Smooth muscle cell (in vitro differentiated cells): ENCODE results near the gene UGGT2. TPM values are rescaled to one million over a fixed set of nuclear protein-coding genes. Genes with fewer than 3 reads are reported as not detected.
A peak's percentile ranks its signal among the peaks of the same experiment; 100 is the strongest.

Source experiments
- DNase-seq: peaks from one replicate; lab custom pipeline; 2025; ENCODE audit not compliant: unreplicated experiment; lab: John Stamatoyannopoulos, UW
- H2AFZ ChIP-seq: fragments of 200-600 bp; sonication (generic); 2 replicates; pipeline ENCODE4 v1.6.0; 2016; ENCODE audit warnings: antibody characterized with exemption, low read depth, mild to moderate bottlenecking
- H3F3A ChIP-seq: fragments of 200-600 bp; sonication (generic); 2 replicates; pipeline ENCODE4 v1.6.0; 2017; ENCODE audit warnings: antibody characterized with exemption, low read depth
- H3K27ac ChIP-seq: fragments of 200-600 bp; sonication (generic); 2 replicates; pipeline ENCODE4 v1.5.1; 2016; ENCODE audit warnings: low read depth, mild to moderate bottlenecking
- H3K27me3 ChIP-seq: fragments of 200-600 bp; sonication (generic); 2 replicates; pipeline ENCODE4 v1.6.1; 2016; ENCODE audit warnings: low read depth, mild to moderate bottlenecking
- H3K36me3 ChIP-seq: fragments of 200-600 bp; sonication (generic); 2 replicates; pipeline ENCODE4 v1.5.1; 2016; ENCODE audit warnings: low read depth
- H3K4me1 ChIP-seq: fragments of 200-600 bp; sonication (generic); 2 replicates; pipeline ENCODE4 v1.5.1; 2016; ENCODE audit warnings: low read depth
- H3K4me2 ChIP-seq: fragments of 200-600 bp; sonication (generic); 2 replicates; pipeline ENCODE4 v1.6.0; 2016; ENCODE audit warnings: mild to moderate bottlenecking
- H3K4me3 ChIP-seq: fragments of 200-600 bp; sonication (generic); 2 replicates; pipeline ENCODE4 v1.5.1; 2016; ENCODE audit warnings: mild to moderate bottlenecking
- H3K79me2 ChIP-seq: fragments of 200-600 bp; sonication (generic); 2 replicates; pipeline ENCODE4 v1.6.0; 2016; ENCODE audit warnings: low read depth, mild to moderate bottlenecking
- H3K9ac ChIP-seq: fragments of 200-600 bp; sonication (generic); 2 replicates; pipeline ENCODE4 v1.6.0; 2016; ENCODE audit warnings: low read depth
- H3K9me3 ChIP-seq: fragments of 200-600 bp; sonication (generic); replicated peaks from 2 replicates; pipeline ENCODE4 v1.5.1; 2016; ENCODE audit warnings: low read depth
- H4K20me1 ChIP-seq: fragments of 200-600 bp; sonication (generic); 2 replicates; pipeline ENCODE4 v1.6.0; 2016; ENCODE audit warnings: low read depth
- CTCF ChIP-seq: fragments of 200-600 bp; sonication (generic); IDR thresholded peaks from 2 replicates; pipeline ENCODE4 v1.5.1; 2017; ENCODE audit warnings: borderline replicate concordance, mild to moderate bottlenecking, antibody characterized with exemption; ENCODE audit not compliant: insufficient read depth, poor library complexity, severe bottlenecking
- WGBS: methylation state at CpG from one replicate; pipeline ENCODE4 v1.1.7; 2016; ENCODE audit warnings: low lambda C conversion rate; 5-methylcytosine and 5-hydroxymethylcytosine counted together
- polyA plus RNA-seq: library from polyadenylated mRNA; unstranded; fragments of >200 nt; fragmentation: Nextera tagmentation; extraction: Ambion mirVana; gene quantifications from 2 replicates; pipeline ENCODE4 v1.2.1, GENCODE V29; 2016
- total RNA-seq: library from RNA; depleted of rRNA; stranded (reverse); fragments of >200 nt; gene quantifications from 2 replicates; pipeline ENCODE4 v1.2.3, GENCODE V29; 2014

Gene UGGT2
- total and polyA plus RNA-seq, 2 experiments from 2014 or later: 27.4 to 67.2 TPM

GRCh38 chr13:96018135-96018534, 35.1 kb downstream of the UGGT2 start:
- no peaks in the 10 kb centered on the region for H4K20me1 ChIP-seq
- H2AFZ ChIP-seq: no peak overlapping the region
- WGBS: 97% methylated on average over 3 of the region's 3 CpGs
- no peak for TF ChIP-seq CTCF
- H3F3A ChIP-seq: no peaks in the 10 kb centered on the region
- no peak overlapping the region for H3K9ac ChIP-seq
- no peak overlapping the region for H3K27ac ChIP-seq
- H3K36me3 ChIP-seq: peaks cover 10% of the 10 kb centered on the region
- H3K4me1 ChIP-seq: no peaks in the 10 kb centered on the region
- no peak overlapping the region for H3K4me2 ChIP-seq
- no peaks in the 10 kb centered on the region for H3K9me3 ChIP-seq
- no peak overlapping the region for H3K4me3 ChIP-seq
- no peaks in the 10 kb centered on the region for H3K27me3 ChIP-seq
- no peak for DNase-seq
- H3K79me2 ChIP-seq: no peaks in the 10 kb centered on the region

DNA sequence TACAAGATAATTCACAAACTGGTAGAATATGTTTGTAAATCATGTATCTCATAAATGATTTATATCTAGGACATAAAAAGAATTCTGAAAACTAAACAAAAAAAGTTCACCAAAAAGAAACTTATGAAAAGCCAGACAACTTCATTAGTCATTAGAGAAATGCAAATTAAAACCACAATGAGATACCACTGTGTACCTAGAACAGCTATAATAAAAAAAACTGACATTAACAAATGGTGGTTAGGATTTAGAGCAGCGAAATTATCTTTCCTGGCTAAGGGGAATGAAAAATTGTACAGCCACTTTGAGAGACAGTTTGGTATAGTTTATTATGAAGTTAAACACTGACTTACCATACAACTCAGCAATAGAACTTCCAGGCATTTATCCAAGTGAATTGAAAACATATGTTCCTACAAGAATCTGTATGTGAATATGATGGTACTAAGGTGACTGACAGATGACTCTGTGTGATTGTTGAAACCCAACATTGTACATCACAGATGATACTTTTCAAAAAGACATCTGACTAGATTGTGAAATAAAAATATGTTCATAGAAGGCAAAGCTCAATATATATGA, 41.8 kb downstream of the UGGT2 start:
- peaks cover 10% of the 10 kb centered on the region for H3K79me2 ChIP-seq
- H3K9me3 ChIP-seq: no peaks in the 10 kb centered on the region
- H4K20me1 ChIP-seq: no peaks in the 10 kb centered on the region
- no peak overlapping the region for H3K9ac ChIP-seq
- H3K4me1 ChIP-seq: no peaks in the 10 kb centered on the region
- WGBS: 93% methylated on average over 1 of the region's 1 CpG
- no peak overlapping the region for H2AFZ ChIP-seq
- DNase-seq: no peak
- no peak overlapping the region for H3K4me3 ChIP-seq
- H3K27me3 ChIP-seq: no peaks in the 10 kb centered on the region
- H3F3A ChIP-seq: no peaks in the 10 kb centered on the region
- TF ChIP-seq CTCF: no peak
- peaks cover 3% of the 10 kb centered on the region for H3K36me3 ChIP-seq
- H3K27ac ChIP-seq: no peak overlapping the region
- H3K4me2 ChIP-seq: no peak overlapping the region

DNA sequence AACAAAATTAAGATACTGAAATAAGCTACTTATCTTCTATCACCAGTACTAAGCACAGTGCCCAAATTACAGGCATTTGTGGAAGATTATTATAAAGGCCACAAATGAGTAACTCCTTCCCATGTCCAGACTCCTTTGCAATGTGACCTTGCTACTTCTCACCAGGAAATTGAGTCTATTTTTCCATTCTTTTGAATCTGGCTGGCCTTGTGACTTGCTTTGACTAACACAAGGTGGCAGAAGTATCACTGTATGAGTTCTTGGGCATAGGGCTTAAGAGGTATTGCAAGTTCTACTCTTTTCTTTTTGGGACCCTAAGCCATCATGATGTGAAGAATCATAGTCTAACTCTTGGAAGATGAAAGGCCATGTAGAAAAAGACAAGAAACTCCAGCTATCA, 49.9 kb downstream of the UGGT2 start:
- Histone ChIP-seq H2AFZ (no peak overlapping the region), H3F3A (no peaks in the 10 kb centered on the region), H3K27me3 (no peaks in the 10 kb centered on the region), H3K4me1 (no peaks in the 10 kb centered on the region), H3K27ac (no peak overlapping the region), H3K9ac (no peak overlapping the region), H3K36me3 (no peaks in the 10 kb centered on the region), H3K9me3 (no peaks in the 10 kb centered on the region), H3K4me2 (no peak overlapping the region), H4K20me1 (peaks cover 3% of the 10 kb centered on the region), H3K79me2 (no peaks in the 10 kb centered on the region), H3K4me3 (no peak overlapping the region)
- peak; percentile 16 for TF ChIP-seq CTCF
- no peak for DNase-seq
